Measurements from ENCODE around the gene LRRC4C. TPM values are rescaled to one million over a fixed set of nuclear protein-coding genes. Genes with fewer than 3 reads are reported as not detected.

The LRRC4C gene
- total RNA-seq, 2 experiments from 2014 or later: not detected

GRCh38 chr11:40269865-40270264 lies 1189.6 kb downstream of the LRRC4C start:
- POLR2A ChIA-PET: no interaction called here
- H3K36me3 ChIP-seq (ENCODE audit: insufficient read depth, low read length): no peaks in the 10 kb centered on the region
- Mint-ChIP-seq H3K27ac (no peak overlapping the region), H3K9me3 (peaks cover 7% of the 10 kb centered on the region), H3K4me1 (ENCODE audit: low read depth) (no peaks in the 10 kb centered on the region), H3K4me3 (no peak overlapping the region), H3K36me3 (ENCODE audit: low read depth) (no peaks in the 10 kb centered on the region), H3K27me3 (no peaks in the 10 kb centered on the region)
- peaks cover 4% of the 10 kb centered on the region in 2 experiments for H3K9me3 ChIP-seq (ENCODE audit: control insufficient read depth in 1 of 2, insufficient read depth in 1 of 2, low read length in 2 of 2)
- no peak overlapping the region for H3K27ac ChIP-seq (ENCODE audit: low read depth in 1 of 2, low read length in 2 of 2)
- no peak for TF ChIP-seq CTCF (IDR thresholded peaks at IDR 0.05)
- ATAC-seq (ENCODE audit: poor library complexity) (no peak), DNase-seq (no peak)
- intact Hi-C loops (cut with DNase I, micrococcal nuclease): no loop called here
- H3K4me1 ChIP-seq (ENCODE audit: insufficient read depth, low read length): no peaks in the 10 kb centered on the region
- CTCF ChIA-PET: no interaction called here
- H3K27me3 ChIP-seq (ENCODE audit: control insufficient read depth in 1 of 2, insufficient read depth in 2 of 2, low read length in 2 of 2): no peaks in the 10 kb centered on the region
- no peak overlapping the region for H3K4me3 ChIP-seq (ENCODE audit: low read length)

GRCh38 chr11:40268551-40268950 lies 1190.9 kb downstream of the LRRC4C start:
- H3K27ac Mint-ChIP-seq: no peak overlapping the region
- H3K4me3 ChIP-seq (ENCODE audit: low read length): no peak overlapping the region
- no peak overlapping the region for H3K4me3 Mint-ChIP-seq
- peaks cover 4% of the 10 kb centered on the region in 2 experiments for H3K9me3 ChIP-seq (ENCODE audit: control insufficient read depth in 1 of 2, insufficient read depth in 1 of 2, low read length in 2 of 2)
- DNase-seq: no peak
- no peak for ATAC-seq (ENCODE audit: poor library complexity)
- no peaks in the 10 kb centered on the region for H3K36me3 ChIP-seq (ENCODE audit: insufficient read depth, low read length)
- H3K4me1 ChIP-seq (ENCODE audit: insufficient read depth, low read length): no peaks in the 10 kb centered on the region
- H3K27me3 Mint-ChIP-seq: no peaks in the 10 kb centered on the region
- H3K27me3 ChIP-seq (ENCODE audit: control insufficient read depth in 1 of 2, insufficient read depth in 2 of 2, low read length in 2 of 2): no peaks in the 10 kb centered on the region
- CTCF ChIA-PET: no interaction called here
- H3K9me3 Mint-ChIP-seq: peaks cover 7% of the 10 kb centered on the region
- no peaks in the 10 kb centered on the region for H3K4me1 Mint-ChIP-seq (ENCODE audit: low read depth)
- intact Hi-C loops (cut with DNase I, micrococcal nuclease): no loop called here
- POLR2A ChIA-PET: no interaction called here
- H3K27ac ChIP-seq (ENCODE audit: low read depth in 1 of 2, low read length in 2 of 2): no peak overlapping the region
- no peak for TF ChIP-seq CTCF (IDR thresholded peaks at IDR 0.05)
- H3K36me3 Mint-ChIP-seq (ENCODE audit: low read depth): no peaks in the 10 kb centered on the region

- intact Hi-C loops (cut with DNase I, micrococcal nuclease): no loop called here
- Mint-ChIP-seq H3K4me3 (no peak overlapping the region), H3K9me3 (peaks cover 8% of the 10 kb centered on the region), H3K27me3 (no peaks in the 10 kb centered on the region), H3K27ac (no peak overlapping the region), H3K4me1 (ENCODE audit: low read depth) (no peaks in the 10 kb centered on the region), H3K36me3 (ENCODE audit: low read depth) (no peaks in the 10 kb centered on the region)
- ATAC-seq (ENCODE audit: poor library complexity): no peak
- Histone ChIP-seq H3K36me3 (ENCODE audit: insufficient read depth, low read length) (no peaks in the 10 kb centered on the region), H3K9me3 (ENCODE audit: control insufficient read depth in 1 of 2, insufficient read depth in 1 of 2, low read length in 2 of 2) (peaks cover 0 to 5% of the 10 kb centered on the region in 2 experiments), H3K4me1 (ENCODE audit: insufficient read depth, low read length) (no peaks in the 10 kb centered on the region), H3K4me3 (ENCODE audit: low read length) (no peak overlapping the region), H3K27ac (ENCODE audit: low read depth in 1 of 2, low read length in 2 of 2) (no peak overlapping the region), H3K27me3 (ENCODE audit: control insufficient read depth in 1 of 2, insufficient read depth in 2 of 2, low read length in 2 of 2) (no peaks in the 10 kb centered on the region)
- no peak for TF ChIP-seq CTCF (IDR thresholded peaks at IDR 0.05)
- CTCF ChIA-PET: no interaction called here
- POLR2A ChIA-PET: no interaction called here
- no peak for DNase-seq
Observed at GRCh38 chr11:40255457-40255856, 1204.0 kb downstream of the LRRC4C start.

Data from CD4-positive, alpha-beta T cell (primary cell).